Measurements from ENCODE around the gene CYP26C1. TPM values are rescaled to one million over a fixed set of nuclear protein-coding genes. Genes with fewer than 3 reads are reported as not detected.

Gene CYP26C1
- under 1 TPM in 1 of 4 donors, not detected in 3; 0.01 TPM for polyA plus RNA-seq
- long read RNA-seq, donor 1 = 0 reads
- long read RNA-seq, donor 2 = 0 reads
- long read RNA-seq, donor 3 = 0 reads
- long read RNA-seq, donor 4 = 0 reads
- long read RNA-seq, donor 5 = 0 reads
- long read RNA-seq, donor 6 = 0 reads
- long read RNA-seq, donor 7 = 0 reads
- long read RNA-seq, donor 8 = 0 reads
- long read RNA-seq, donor 9 = 0 reads
- long read RNA-seq, donor 10 = 0 reads

GRCh38 chr10:93059975-93060886, at the start of gene CYP26C1:
TSS of gene CYP26C1 (plus strand) at chr10:93060798. CDS start at chr10:93061264, 466 bp downstream.
- H3K4me3 ChIP-seq (ENCODE audit: low read depth in 1 of 3, low read length in 3 of 3) = no peak within 1 kb of the TSS
- DNase-seq (no peak), FAIRE-seq (no peak)
- no peaks in the 10 kb centered on the region for H3K36me3 ChIP-seq (ENCODE audit: control insufficient read depth in 3 of 3, insufficient read depth in 2 of 3, low read depth in 1 of 3, low read length in 3 of 3)
- WGBS, 3 donors = 25 to 36% (median 28%) methylated on average over 61 to 67 of the region's 67 CpGs
- H3K27ac ChIP-seq (ENCODE audit: low read depth in 1 of 3, low read length in 2 of 3) = no peak within 1 kb of the TSS
- H3K27me3 ChIP-seq (ENCODE audit: control insufficient read depth in 3 of 3, insufficient read depth in 3 of 3, low read length in 3 of 3) = peaks cover 9 to 57% (median 24%) of the 10 kb centered on the region in 3 donors
- H3K4me1 ChIP-seq (ENCODE audit: control insufficient read depth in 3 of 3, insufficient read depth in 2 of 3, low read depth in 1 of 3, low read length in 2 of 3) = peaks cover 0 to 10% (median 6%) of the 10 kb centered on the region in 3 donors
- H3K9me3 ChIP-seq (ENCODE audit: control insufficient read depth in 2 of 2, insufficient read depth in 1 of 2, low read depth in 1 of 2, low read length in 1 of 2) = no peaks in the 10 kb centered on the region

GRCh38 chr10:93015722-93016121, 44.9 kb upstream of the CYP26C1 start:
- WGBS, 3 donors = 88 to 97% (median 94%) methylated on average over 3 of the region's 3 CpGs
- no peak for FAIRE-seq
- Histone ChIP-seq H3K9me3 (ENCODE audit: control insufficient read depth in 2 of 2, insufficient read depth in 1 of 2, low read depth in 1 of 2, low read length in 1 of 2) (no peaks in the 10 kb centered on the region), H3K27ac (ENCODE audit: low read depth in 1 of 3, low read length in 2 of 3) (no peak overlapping the region), H3K27me3 (ENCODE audit: control insufficient read depth in 3 of 3, insufficient read depth in 3 of 3, low read length in 3 of 3) (no peaks in the 10 kb centered on the region), H3K36me3 (ENCODE audit: control insufficient read depth in 3 of 3, insufficient read depth in 2 of 3, low read depth in 1 of 3, low read length in 3 of 3) (peaks cover 0 to 3% (median 2%) of the 10 kb centered on the region in 3 donors), H3K4me3 (ENCODE audit: low read depth in 1 of 3, low read length in 3 of 3) (no peak overlapping the region), H3K4me1 (ENCODE audit: control insufficient read depth in 3 of 3, insufficient read depth in 2 of 3, low read depth in 1 of 3, low read length in 2 of 3) (no peaks in the 10 kb centered on the region)
- no peak for DNase-seq

- Histone ChIP-seq H3K27me3 (ENCODE audit: control insufficient read depth in 3 of 3, insufficient read depth in 3 of 3, low read length in 3 of 3) (no peaks in the 10 kb centered on the region), H3K9me3 (ENCODE audit: control insufficient read depth in 2 of 2, insufficient read depth in 1 of 2, low read depth in 1 of 2, low read length in 1 of 2) (peaks cover 0 to 4% of the 10 kb centered on the region in 2 donors), H3K4me1 (ENCODE audit: control insufficient read depth in 3 of 3, insufficient read depth in 2 of 3, low read depth in 1 of 3, low read length in 2 of 3) (no peaks in the 10 kb centered on the region), H3K36me3 (ENCODE audit: control insufficient read depth in 3 of 3, insufficient read depth in 2 of 3, low read depth in 1 of 3, low read length in 3 of 3) (peaks cover 0 to 3% (median 0%) of the 10 kb centered on the region in 3 donors), H3K4me3 (ENCODE audit: low read depth in 1 of 3, low read length in 3 of 3) (no peak overlapping the region), H3K27ac (ENCODE audit: low read depth in 1 of 3, low read length in 2 of 3) (no peak overlapping the region)
- FAIRE-seq (no peak), DNase-seq (no peak)
- WGBS, 3 donors = 82 to 94% (median 86%) methylated on average over 4 of the region's 4 CpGs
Observed at GRCh38 chr10:93023013-93023650, 37.5 kb upstream of the CYP26C1 start.

GRCh38 chr10:93026072-93026471, 34.5 kb upstream of the CYP26C1 start:
- Histone ChIP-seq H3K36me3 (ENCODE audit: control insufficient read depth in 3 of 3, insufficient read depth in 2 of 3, low read depth in 1 of 3, low read length in 3 of 3) (peaks cover 0 to 3% (median 0%) of the 10 kb centered on the region in 3 donors), H3K9me3 (ENCODE audit: control insufficient read depth in 2 of 2, insufficient read depth in 1 of 2, low read depth in 1 of 2, low read length in 1 of 2) (peaks cover 0 to 4% of the 10 kb centered on the region in 2 donors), H3K4me1 (ENCODE audit: control insufficient read depth in 3 of 3, insufficient read depth in 2 of 3, low read depth in 1 of 3, low read length in 2 of 3) (no peaks in the 10 kb centered on the region), H3K27ac (ENCODE audit: low read depth in 1 of 3, low read length in 2 of 3) (no peak overlapping the region), H3K4me3 (ENCODE audit: low read depth in 1 of 3, low read length in 3 of 3) (no peak overlapping the region), H3K27me3 (ENCODE audit: control insufficient read depth in 3 of 3, insufficient read depth in 3 of 3, low read length in 3 of 3) (no peaks in the 10 kb centered on the region)
- DNase-seq = no peak
- no peak for FAIRE-seq
- WGBS, 3 donors = 66 to 77% (median 70%) methylated on average over 2 of the region's 2 CpGs

GRCh38 chr10:93027508-93027907, 33.1 kb upstream of the CYP26C1 start:
- H3K9me3 ChIP-seq (ENCODE audit: control insufficient read depth in 2 of 2, insufficient read depth in 1 of 2, low read depth in 1 of 2, low read length in 1 of 2) = peaks cover 0 to 4% of the 10 kb centered on the region in 2 donors
- H3K4me1 ChIP-seq (ENCODE audit: control insufficient read depth in 3 of 3, insufficient read depth in 2 of 3, low read depth in 1 of 3, low read length in 2 of 3) = no peaks in the 10 kb centered on the region
- FAIRE-seq = no peak

GRCh38 chr10:93028883-93029282, 31.7 kb upstream of the CYP26C1 start:
- H3K27ac ChIP-seq (ENCODE audit: low read depth in 1 of 3, low read length in 2 of 3) = no peak overlapping the region
- H3K36me3 ChIP-seq (ENCODE audit: control insufficient read depth in 3 of 3, insufficient read depth in 2 of 3, low read depth in 1 of 3, low read length in 3 of 3) = peaks cover 0 to 3% (median 0%) of the 10 kb centered on the region in 3 donors
- H3K4me3 ChIP-seq (ENCODE audit: low read depth in 1 of 3, low read length in 3 of 3) = no peak overlapping the region
- H3K9me3 ChIP-seq (ENCODE audit: control insufficient read depth in 2 of 2, insufficient read depth in 1 of 2, low read depth in 1 of 2, low read length in 1 of 2) = peaks cover 0 to 4% of the 10 kb centered on the region in 2 donors
- peaks cover 0 to 5% (median 0%) of the 10 kb centered on the region in 3 donors for H3K4me1 ChIP-seq (ENCODE audit: control insufficient read depth in 3 of 3, insufficient read depth in 2 of 3, low read depth in 1 of 3, low read length in 2 of 3)
- WGBS, 3 donors = 79 to 90% (median 85%) methylated on average over 2 of the region's 2 CpGs
- no peaks in the 10 kb centered on the region for H3K27me3 ChIP-seq (ENCODE audit: control insufficient read depth in 3 of 3, insufficient read depth in 3 of 3, low read length in 3 of 3)
- FAIRE-seq (no peak), DNase-seq (no peak)

More at GRCh38 chr10:93027508-93027907, 33.1 kb upstream of the CYP26C1 start:
- no peak for DNase-seq
- Histone ChIP-seq H3K27ac (ENCODE audit: low read depth in 1 of 3, low read length in 2 of 3) (no peak overlapping the region), H3K36me3 (ENCODE audit: control insufficient read depth in 3 of 3, insufficient read depth in 2 of 3, low read depth in 1 of 3, low read length in 3 of 3) (peaks cover 0 to 3% (median 0%) of the 10 kb centered on the region in 3 donors), H3K27me3 (ENCODE audit: control insufficient read depth in 3 of 3, insufficient read depth in 3 of 3, low read length in 3 of 3) (no peaks in the 10 kb centered on the region), H3K4me3 (ENCODE audit: low read depth in 1 of 3, low read length in 3 of 3) (no peak overlapping the region)

GRCh38 chr10:93030409-93030808, 30.2 kb upstream of the CYP26C1 start:
- Histone ChIP-seq H3K27me3 (ENCODE audit: control insufficient read depth in 3 of 3, insufficient read depth in 3 of 3, low read length in 3 of 3) (no peaks in the 10 kb centered on the region), H3K9me3 (ENCODE audit: control insufficient read depth in 2 of 2, insufficient read depth in 1 of 2, low read depth in 1 of 2, low read length in 1 of 2) (peaks cover 0 to 4% of the 10 kb centered on the region in 2 donors), H3K36me3 (ENCODE audit: control insufficient read depth in 3 of 3, insufficient read depth in 2 of 3, low read depth in 1 of 3, low read length in 3 of 3) (no peaks in the 10 kb centered on the region), H3K4me1 (ENCODE audit: control insufficient read depth in 3 of 3, insufficient read depth in 2 of 3, low read depth in 1 of 3, low read length in 2 of 3) (peaks cover 0 to 12% (median 2%) of the 10 kb centered on the region in 3 donors), H3K27ac (ENCODE audit: low read depth in 1 of 3, low read length in 2 of 3) (no peak overlapping the region), H3K4me3 (ENCODE audit: low read depth in 1 of 3, low read length in 3 of 3) (no peak overlapping the region)
- no peak for FAIRE-seq
- DNase-seq = no peak

GRCh38 chr10:93032105-93032808, 28.3 kb upstream of the CYP26C1 start:
- no peak for FAIRE-seq
- Histone ChIP-seq H3K27ac (ENCODE audit: low read depth in 1 of 3, low read length in 2 of 3) (no peak overlapping the region), H3K4me1 (ENCODE audit: control insufficient read depth in 3 of 3, insufficient read depth in 2 of 3, low read depth in 1 of 3, low read length in 2 of 3) (peaks cover 0 to 16% (median 3%) of the 10 kb centered on the region in 3 donors), H3K27me3 (ENCODE audit: control insufficient read depth in 3 of 3, insufficient read depth in 3 of 3, low read length in 3 of 3) (no peaks in the 10 kb centered on the region), H3K9me3 (ENCODE audit: control insufficient read depth in 2 of 2, insufficient read depth in 1 of 2, low read depth in 1 of 2, low read length in 1 of 2) (peaks cover 0 to 4% of the 10 kb centered on the region in 2 donors), H3K4me3 (ENCODE audit: low read depth in 1 of 3, low read length in 3 of 3) (no peak overlapping the region), H3K36me3 (ENCODE audit: control insufficient read depth in 3 of 3, insufficient read depth in 2 of 3, low read depth in 1 of 3, low read length in 3 of 3) (no peaks in the 10 kb centered on the region)
- DNase-seq = no peak
- 41 to 69% (median 68%) methylated on average over 5 of the region's 5 CpGs for WGBS, 3 donors
